ENCODE measurements around the gene SLC30A9. TPM values are rescaled to one million over a fixed set of nuclear protein-coding genes. Genes with fewer than 3 reads are reported as not detected.
A peak's percentile ranks its signal among the peaks of the same experiment; 100 is the strongest.

SLC30A9 gene
- total RNA-seq (41.9 and 56.5 TPM in 2 replicates), polyA plus RNA-seq (56.3 and 65.2 TPM in 2 replicates), polyA minus RNA-seq (ENCODE audit: low replicate concordance) (14.3 and 16.7 TPM in 2 replicates)
- 41.2 and 44.9 TPM in 2 replicates for polyA plus RNA-seq (2012)

- Histone ChIP-seq H3K27me3 (ENCODE audit: control insufficient read depth, insufficient read depth, low read length) (no peaks in the 10 kb centered on the region), H4K20me1 (ENCODE audit: control insufficient read depth, extremely low read depth, insufficient read depth, low read length) (no peaks in the 10 kb centered on the region), H3K4me1 (ENCODE audit: control insufficient read depth, extremely low read depth, insufficient read depth, low read length) (peaks cover 6% of the 10 kb centered on the region), H3K27ac (ENCODE audit: insufficient read depth, low read length) (peak within 1 kb of the TSS; percentile 97), H3K4me2 (ENCODE audit: extremely low read depth, insufficient read depth, low read length) (peak within 1 kb of the TSS; percentile 99), H3K9ac (ENCODE audit: insufficient read depth, low read length) (peak within 1 kb of the TSS; percentile 97), H3K9me3 (ENCODE audit: control insufficient read depth, insufficient read depth, low read depth, low read length) (no peaks in the 10 kb centered on the region), H3K79me2 (ENCODE audit: control insufficient read depth, insufficient read depth, low read length) (peaks cover 36% of the 10 kb centered on the region), H3K36me3 (ENCODE audit: control insufficient read depth, insufficient read depth, low read length) (no peaks in the 10 kb centered on the region), H3K4me3 (replicated peaks in 1 of 4; ENCODE audit: control extremely low read depth in 1 of 4, insufficient read depth in 1 of 4, low read depth in 3 of 4, low read length in 4 of 4) (peak within 1 kb of the TSS; percentile 76 to 98 (median 96)), H2AFZ (ENCODE audit: low read length) (peak within 1 kb of the TSS; percentile 87)
- DNase-seq (ENCODE audit: low read depth in 2 of 2), result peak; percentile 95
- TF ChIP-seq EZH2 (IDR thresholded peaks at IDR 0.05; ENCODE audit: low read length, missing control alignments) (no peak), CTCF (conservative IDR thresholded peaks at IDR 0.05 in 1 of 2, IDR thresholded peaks at IDR 0.05 in 1 of 2; ENCODE audit: low read depth in 1 of 2, low read length in 2 of 2) (peak; percentile 29 to 34)
Measured at GRCh38 chr4:41990365-41991111, at the start of gene SLC30A9. SLC30A9 (plus strand) TSS chr4:41990530; CDS start chr4:41990652, 122 bp downstream.

DNA sequence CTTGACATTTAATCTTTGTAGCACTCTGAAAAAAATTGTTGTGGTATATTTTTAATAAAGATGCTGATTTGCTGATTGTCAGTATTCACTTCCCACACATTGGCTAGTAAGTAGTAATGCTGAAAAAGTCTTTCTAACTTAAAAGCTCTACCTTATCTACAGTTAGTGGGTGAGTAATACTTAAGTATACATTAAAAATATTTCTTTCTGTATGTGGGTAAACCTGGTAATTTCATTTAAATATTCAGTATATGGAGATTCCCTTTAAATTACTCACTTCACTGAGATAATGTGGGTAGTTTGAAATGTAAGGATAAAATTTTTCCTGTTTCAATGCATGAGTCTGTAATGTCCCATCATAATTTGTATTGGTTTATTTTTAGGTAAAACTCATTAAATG lies 49.5 kb upstream of the SLC30A9 start:
- peaks cover 4% of the 10 kb centered on the region for H3K4me1 ChIP-seq (ENCODE audit: control insufficient read depth, extremely low read depth, insufficient read depth, low read length)
- no peak overlapping the region for H3K4me2 ChIP-seq (ENCODE audit: extremely low read depth, insufficient read depth, low read length)
- no peak for DNase-seq (ENCODE audit: low read depth in 2 of 2)
- no peak overlapping the region for H3K27ac ChIP-seq (ENCODE audit: insufficient read depth, low read length)
- H3K79me2 ChIP-seq (ENCODE audit: control insufficient read depth, insufficient read depth, low read length), result peaks cover 22% of the 10 kb centered on the region
- no peak overlapping the region for H3K4me3 ChIP-seq (replicated peaks in 1 of 4; ENCODE audit: control extremely low read depth in 1 of 4, insufficient read depth in 1 of 4, low read depth in 3 of 4, low read length in 4 of 4)
- H3K36me3 ChIP-seq (ENCODE audit: control insufficient read depth, insufficient read depth, low read length), result no peaks in the 10 kb centered on the region
- H2AFZ ChIP-seq (ENCODE audit: low read length), result no peak overlapping the region
- no peaks in the 10 kb centered on the region for H4K20me1 ChIP-seq (ENCODE audit: control insufficient read depth, extremely low read depth, insufficient read depth, low read length)
- H3K9me3 ChIP-seq (ENCODE audit: control insufficient read depth, insufficient read depth, low read depth, low read length), result no peaks in the 10 kb centered on the region
- H3K27me3 ChIP-seq (ENCODE audit: control insufficient read depth, insufficient read depth, low read length), result no peaks in the 10 kb centered on the region
- H3K9ac ChIP-seq (ENCODE audit: insufficient read depth, low read length), result no peak overlapping the region
- TF ChIP-seq CTCF (conservative IDR thresholded peaks at IDR 0.05 in 1 of 2, IDR thresholded peaks at IDR 0.05 in 1 of 2; ENCODE audit: low read depth in 1 of 2, low read length in 2 of 2) (no peak), EZH2 (IDR thresholded peaks at IDR 0.05; ENCODE audit: low read length, missing control alignments) (no peak)

DNA sequence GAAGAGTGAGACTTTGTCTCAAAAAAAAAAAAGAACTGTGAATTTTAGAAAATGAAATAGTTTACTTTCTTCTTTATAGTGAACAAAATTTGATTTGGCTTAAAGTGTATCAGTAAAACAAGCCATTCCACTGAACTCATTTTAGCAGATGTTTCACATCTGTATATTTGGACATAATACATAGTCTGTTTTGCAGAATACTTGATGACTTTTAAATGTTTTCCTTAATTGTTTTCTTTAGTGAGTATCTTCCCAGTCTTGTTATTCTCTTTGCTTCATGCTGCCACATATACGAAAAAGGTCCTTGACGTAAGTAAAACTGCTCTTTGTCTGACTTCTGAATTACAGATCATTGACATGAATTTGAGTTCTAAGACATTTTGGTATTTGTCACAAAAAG lies 46.8 kb upstream of the SLC30A9 start:
- H3K4me2 ChIP-seq (ENCODE audit: extremely low read depth, insufficient read depth, low read length), result no peak overlapping the region
- H3K79me2 ChIP-seq (ENCODE audit: control insufficient read depth, insufficient read depth, low read length), result peaks cover 1% of the 10 kb centered on the region
- no peaks in the 10 kb centered on the region for H3K9me3 ChIP-seq (ENCODE audit: control insufficient read depth, insufficient read depth, low read depth, low read length)
- no peak overlapping the region for H2AFZ ChIP-seq (ENCODE audit: low read length)
- no peaks in the 10 kb centered on the region for H3K36me3 ChIP-seq (ENCODE audit: control insufficient read depth, insufficient read depth, low read length)
- no peaks in the 10 kb centered on the region for H4K20me1 ChIP-seq (ENCODE audit: control insufficient read depth, extremely low read depth, insufficient read depth, low read length)
- no peaks in the 10 kb centered on the region for H3K27me3 ChIP-seq (ENCODE audit: control insufficient read depth, insufficient read depth, low read length)
- no peak overlapping the region for H3K9ac ChIP-seq (ENCODE audit: insufficient read depth, low read length)
- no peaks in the 10 kb centered on the region for H3K4me1 ChIP-seq (ENCODE audit: control insufficient read depth, extremely low read depth, insufficient read depth, low read length)
- H3K27ac ChIP-seq (ENCODE audit: insufficient read depth, low read length), result no peak overlapping the region
- H3K4me3 ChIP-seq (replicated peaks in 1 of 4; ENCODE audit: control extremely low read depth in 1 of 4, insufficient read depth in 1 of 4, low read depth in 3 of 4, low read length in 4 of 4), result no peak overlapping the region
- peak in 1 of 2 donors; percentile 1 for DNase-seq (ENCODE audit: low read depth in 2 of 2)
- TF ChIP-seq CTCF (conservative IDR thresholded peaks at IDR 0.05 in 1 of 2, IDR thresholded peaks at IDR 0.05 in 1 of 2; ENCODE audit: low read depth in 1 of 2, low read length in 2 of 2), result no peak
- no peak for TF ChIP-seq EZH2 (IDR thresholded peaks at IDR 0.05; ENCODE audit: low read length, missing control alignments)

Data from fibroblast of lung (primary cell).